AG04450 (cell line): ENCODE results near the gene LRFN4. TPM values are rescaled to one million over a fixed set of nuclear protein-coding genes. Genes with fewer than 3 reads are reported as not detected.

ENCODE experiments used
- CTCF ChIA-PET: fragments of 300-600, 350-600 bp; formaldehyde crosslinking; extraction: SDS; loops from one replicate; lab custom pipeline; 2022; ENCODE audit warnings: antibody characterized with exemption, inconsistent platforms; lab: Charles Lee
- POLR2A ChIA-PET: fragments of 350-600 bp; formaldehyde crosslinking; extraction: SDS; loops from one replicate; lab custom pipeline; 2021; ENCODE audit warnings: antibody characterized with exemption, inconsistent platforms; lab: Yijun Ruan, JAX
- DNase-seq: peaks from one replicate; pipeline ENCODE4 v3.0.0-alpha.2; 2011; ENCODE audit warnings: low read depth, low spot score
- H3K27ac ChIP-seq: one replicate; pipeline ENCODE4 v1.5.1; 2012; ENCODE audit warnings: low read depth, low read length, control low read depth
- H3K27me3 ChIP-seq: one replicate; pipeline ENCODE4 v1.6.0; 2012; ENCODE audit warnings: low read length; ENCODE audit not compliant: control insufficient read depth, insufficient read depth
- H3K4me3 ChIP-seq: 2 replicates; pipeline ENCODE4 v1.5.1; 2011; ENCODE audit warnings: mild to moderate bottlenecking, low read depth, low read length, control low read depth
- H3K9me3 ChIP-seq: 2 replicates; pipeline ENCODE4 v1.5.1; 2012; ENCODE audit warnings: low read length; ENCODE audit not compliant: control insufficient read depth, insufficient read depth
- CTCF ChIP-seq: IDR thresholded peaks from 2 replicates; pipeline ENCODE4 v1.5.1; 2011; ENCODE audit warnings: low read depth, low read length, control low read depth, inconsistent platforms
- polyA plus RNA-seq: library from polyadenylated mRNA; depleted of rRNA; stranded (reverse); fragments of >200 nt; gene quantifications from 2 replicates; pipeline ENCODE4 v1.2.3, GENCODE V29; 2011

LRFN4 gene
- polyA plus RNA-seq, 1 experiment, result 5.5 TPM

GRCh38 chr11:66847461-66848232, 9.2 kb upstream of the LRFN4 start:
- ChIA-PET CTCF (no interaction called here), POLR2A (no interaction called here)
- no peak overlapping the region for H3K4me3 ChIP-seq
- no peak for TF ChIP-seq CTCF
- H3K9me3 ChIP-seq, result no peaks in the 10 kb centered on the region; the same call in 1 of the 2 replicates
- no peak overlapping the region for H3K27ac ChIP-seq
- no peak for DNase-seq
- H3K27me3 ChIP-seq, result no peaks in the 10 kb centered on the region

GRCh38 chr11:66848671-66849500, 8.0 kb upstream of the LRFN4 start:
- POLR2A ChIA-PET, result interaction anchor here (0.6 kb wide), 1 partner anchor 14 kb away, joined by 3 read pairs; no protein-coding TSS in a partner anchor
- Histone ChIP-seq H3K27me3 (no peaks in the 10 kb centered on the region), H3K9me3 (no peaks in the 10 kb centered on the region), H3K4me3 (no peak overlapping the region), H3K27ac (no peak overlapping the region)
- no peak for DNase-seq
- no peak for TF ChIP-seq CTCF
- CTCF ChIA-PET, result no interaction called here

- H3K9me3 ChIP-seq, result no peaks in the 10 kb centered on the region; the same call in 1 of the 2 replicates
- ChIA-PET CTCF (no interaction called here), POLR2A (no interaction called here)
- H3K4me3 ChIP-seq, result no peak overlapping the region
- H3K27me3 ChIP-seq, result no peaks in the 10 kb centered on the region
- no peak overlapping the region for H3K27ac ChIP-seq
- DNase-seq, result no peak
- TF ChIP-seq CTCF, result no peak
Measured at GRCh38 chr11:66849501-66850234, 7.2 kb upstream of the LRFN4 start.

- Histone ChIP-seq H3K4me3 (no peak overlapping the region), H3K27me3 (no peaks in the 10 kb centered on the region), H3K9me3 (no peaks in the 10 kb centered on the region; the same call in 1 of the 2 replicates), H3K27ac (no peak overlapping the region)
- ChIA-PET CTCF (no interaction called here), POLR2A (no interaction called here)
- no peak for DNase-seq
- no peak for TF ChIP-seq CTCF
Measured at GRCh38 chr11:66850235-66850587, 6.7 kb upstream of the LRFN4 start.
